WTC11 (cell line): ENCODE results near the gene RYR1. TPM values are rescaled to one million over a fixed set of nuclear protein-coding genes. Genes with fewer than 3 reads are reported as not detected.

Experiments
- ATAC-seq: fragments of 200-7000 bp; cut with Tn5 transposase; 2 replicates; pipeline ENCODE4 v1.10.0; 2021; ENCODE audit warnings: mild to moderate bottlenecking, moderate library complexity
- CTCF ChIA-PET: fragments of 300-600 bp; sonication (Branson Sonifier 250); formaldehyde crosslinking; loops from one replicate; lab custom pipeline; 2021; ENCODE audit warnings: antibody characterized with exemption; lab: Charles Lee
- POLR2A ChIA-PET: fragments of 350-600 bp; sonication (Branson Sonifier 250); formaldehyde crosslinking; loops from one replicate; lab custom pipeline; 2021; ENCODE audit warnings: antibody characterized with exemption; lab: Charles Lee
- DNase-seq: peaks from one replicate; pipeline ENCODE4 v3.0.0; 2021; ENCODE audit warnings: low spot score
- H3K27ac Mint-ChIP-seq: 2 replicates; pipeline ENCODE4 v1.8.0; 2021; ENCODE audit warnings: mixed read lengths
- H3K27me3 Mint-ChIP-seq: 2 replicates; pipeline ENCODE4 v1.8.0; 2021; ENCODE audit warnings: low read depth, mild to moderate bottlenecking, moderate library complexity, mixed read lengths
- H3K36me3 Mint-ChIP-seq: 2 replicates; pipeline ENCODE4 v1.8.0; 2021; ENCODE audit warnings: mixed read lengths
- H3K4me1 Mint-ChIP-seq: 2 replicates; pipeline ENCODE4 v1.8.0; 2022; ENCODE audit warnings: mixed read lengths
- H3K4me3 Mint-ChIP-seq: 2 replicates; pipeline ENCODE4 v1.8.0; 2021; ENCODE audit warnings: mild to moderate bottlenecking, moderate library complexity, mixed read lengths
- H3K9me3 Mint-ChIP-seq: 2 replicates; pipeline ENCODE4 v1.8.0; 2021; ENCODE audit warnings: mixed read lengths
- ATF3 ChIP-seq: sonication (generic); formaldehyde crosslinking; conservative IDR thresholded peaks from 2 replicates; pipeline ENCODE4 v1.8.1; 2022; ENCODE audit warnings: mild to moderate bottlenecking, missing genetic modification reagents
- CTCF ChIP-seq: fragments of 200-600 bp; IDR thresholded peaks from 2 replicates; pipeline ENCODE4 v1.8.0; 2022; ENCODE audit warnings: antibody characterized with exemption
- E2F1 ChIP-seq: sonication (generic); formaldehyde crosslinking; IDR thresholded peaks from 2 replicates; pipeline ENCODE4 v1.8.0; 2022; ENCODE audit warnings: mild to moderate bottlenecking, missing genetic modification reagents
- E2F4 ChIP-seq: sonication (generic); formaldehyde crosslinking; IDR thresholded peaks from 2 replicates; pipeline ENCODE4 v1.8.1; 2022; ENCODE audit warnings: low read depth, mild to moderate bottlenecking, moderate library complexity, missing genetic modification reagents, borderline replicate concordance
- ELF4 ChIP-seq: sonication (generic); formaldehyde crosslinking; IDR thresholded peaks from 2 replicates; pipeline ENCODE4 v1.8.1; 2022; ENCODE audit warnings: low read depth, mild to moderate bottlenecking, moderate library complexity, missing genetic modification reagents
- ERG ChIP-seq: fragments of 250-450 bp; sonication (Bioruptor Pico); IDR thresholded peaks from 2 replicates; pipeline ENCODE4 v1.8.0; 2021; ENCODE audit warnings: mild to moderate bottlenecking
- ESRRA ChIP-seq: sonication (generic); formaldehyde crosslinking; IDR thresholded peaks from 2 replicates; pipeline ENCODE4 v1.8.1; 2022; ENCODE audit warnings: mild to moderate bottlenecking, missing genetic modification reagents, borderline replicate concordance
- FOXP1 ChIP-seq: sonication (generic); formaldehyde crosslinking; IDR thresholded peaks from 2 replicates; pipeline ENCODE4 v1.8.0; 2022; ENCODE audit warnings: missing genetic modification reagents, mild to moderate bottlenecking, moderate library complexity, borderline replicate concordance
- GRHL2 ChIP-seq: fragments of 250-450 bp; sonication (Bioruptor Pico); IDR thresholded peaks from 2 replicates; pipeline ENCODE4 v1.8.0; 2022; ENCODE audit warnings: mild to moderate bottlenecking, moderate library complexity; ENCODE audit not compliant: insufficient replicate concordance, severe bottlenecking
- NFATC4 ChIP-seq: fragments of 250-450 bp; sonication (Bioruptor Pico); IDR thresholded peaks from 2 replicates; pipeline ENCODE4 v1.9.0; 2021; ENCODE audit warnings: mild to moderate bottlenecking
- NR3C1 ChIP-seq: sonication (generic); formaldehyde crosslinking; conservative IDR thresholded peaks from 2 replicates; pipeline ENCODE4 v1.8.1; 2023; ENCODE audit warnings: low read depth, mild to moderate bottlenecking, missing genetic modification reagents
- PRRX2 ChIP-seq: fragments of 250-450 bp; sonication (Bioruptor Pico); IDR thresholded peaks from 2 replicates; pipeline ENCODE4 v1.8.0; 2021; ENCODE audit warnings: mild to moderate bottlenecking
- SMAD3 ChIP-seq: sonication (generic); formaldehyde crosslinking; IDR thresholded peaks from 2 replicates; pipeline ENCODE4 v1.8.0; 2022; ENCODE audit warnings: missing genetic modification reagents, mild to moderate bottlenecking, borderline replicate concordance
- SP1 ChIP-seq: sonication (generic); formaldehyde crosslinking; conservative IDR thresholded peaks from 2 replicates; pipeline ENCODE4 v1.8.1; 2022; ENCODE audit warnings: missing genetic modification reagents
- USF1 ChIP-seq: sonication (generic); formaldehyde crosslinking; IDR thresholded peaks from 2 replicates; pipeline ENCODE4 v1.8.0; 2022; ENCODE audit warnings: mild to moderate bottlenecking, missing genetic modification reagents
- ZMAT4 ChIP-seq: fragments of 250-450 bp; sonication (Bioruptor Pico); IDR thresholded peaks from 2 replicates; pipeline ENCODE4 v1.9.0; 2021; ENCODE audit warnings: mild to moderate bottlenecking
- ZNF219 ChIP-seq: sonication (generic); formaldehyde crosslinking; IDR thresholded peaks from 2 replicates; pipeline ENCODE4 v1.8.0; 2023; ENCODE audit warnings: missing genetic modification reagents, mild to moderate bottlenecking, borderline replicate concordance
- ZNF396 ChIP-seq: fragments of 250-450 bp; sonication (Bioruptor Pico); IDR thresholded peaks from 2 replicates; pipeline ENCODE4 v1.8.0; 2021; ENCODE audit warnings: mild to moderate bottlenecking, moderate library complexity, borderline replicate concordance
- ZNF425 ChIP-seq: fragments of 250-450 bp; sonication (Bioruptor Pico); conservative IDR thresholded peaks from 2 replicates; pipeline ENCODE4 v1.9.0; 2021; ENCODE audit warnings: mild to moderate bottlenecking
- ZNF532 ChIP-seq: fragments of 250-450 bp; sonication (Bioruptor Pico); IDR thresholded peaks from 2 replicates; pipeline ENCODE4 v1.9.0; 2021; ENCODE audit warnings: mild to moderate bottlenecking, borderline replicate concordance
- total RNA-seq: library from RNA; stranded (reverse); gene quantifications from 3 replicates; pipeline ENCODE4 v1.2.3, GENCODE V29; 2021

RYR1 gene
- total RNA-seq, 1 experiment from 2014 or later: 24.2 TPM

- TF ChIP-seq SP1 (no peak), GRHL2 (CRISPR knock-in tag) (no peak), ZNF219 (CRISPR knock-in tag) (no peak), E2F1 (CRISPR knock-in tag) (no peak), SMAD3 (CRISPR knock-in tag) (no peak), CTCF (no peak), ZMAT4 (no peak), PRRX2 (no peak), USF1 (CRISPR knock-in tag) (no peak), ZNF396 (CRISPR knock-in tag) (no peak), NFATC4 (CRISPR knock-in tag) (no peak), ERG (CRISPR knock-in tag) (no peak), NR3C1 (CRISPR knock-in tag) (no peak), ELF4 (CRISPR knock-in tag) (no peak), ZNF425 (CRISPR knock-in tag) (no peak)
- H3K27me3 Mint-ChIP-seq: no peaks in the 10 kb centered on the region; the same call in 1 of the 2 replicates
- H3K27ac Mint-ChIP-seq: peak overlapping the region; percentile 99
- POLR2A ChIA-PET: interaction anchor here (0.7 to 2.6 kb wide), 8 partner anchors 15 to 250 kb away, joined by 3 to 28 read pairs (median 4); partner anchors contain the start of gene ACTN4
- ATAC-seq (peak; percentile 5; the same call in 1 of the 2 replicates), DNase-seq (no peak)
- H3K9me3 Mint-ChIP-seq: no peaks in the 10 kb centered on the region
- peaks cover 45% of the 10 kb centered on the region for H3K4me1 Mint-ChIP-seq
- CTCF ChIA-PET: interaction anchor here (0.6 to 2.4 kb wide), 18 partner anchors 15 to 323 kb away, joined by 3 to 32 read pairs (median 5); partner anchors contain the start of genes ACTN4, FAM98C, GGN and MRPS12
- H3K36me3 Mint-ChIP-seq: peaks cover 40% of the 10 kb centered on the region
- H3K4me3 Mint-ChIP-seq: peak overlapping the region; percentile 100
Measured at GRCh38 chr19:38619361-38620174, 186.1 kb downstream of the RYR1 start.

GRCh38 chr19:38624822-38625221 is 191.3 kb downstream of the RYR1 start:
- POLR2A ChIA-PET: no interaction called here
- CTCF ChIA-PET: interaction anchor here (0.7 to 1.7 kb wide), 2 partner anchors 10 to 12 kb away, joined by 3 to 5 read pairs; no protein-coding TSS in a partner anchor
- H3K9me3 Mint-ChIP-seq: no peaks in the 10 kb centered on the region
- H3K4me1 Mint-ChIP-seq: peaks cover 24% of the 10 kb centered on the region
- ATAC-seq (no peak), DNase-seq (no peak)
- no peak overlapping the region for H3K27ac Mint-ChIP-seq
- peaks cover 71% of the 10 kb centered on the region for H3K36me3 Mint-ChIP-seq
- H3K4me3 Mint-ChIP-seq: no peak overlapping the region
- no peaks in the 10 kb centered on the region for H3K27me3 Mint-ChIP-seq
- TF ChIP-seq E2F4 (no peak), ATF3 (CRISPR knock-in tag) (no peak), FOXP1 (CRISPR knock-in tag) (no peak), ESRRA (CRISPR knock-in tag) (no peak), ZNF532 (no peak)
